ENCODE data around the gene ZBTB20. TPM values are rescaled to one million over a fixed set of nuclear protein-coding genes. Genes with fewer than 3 reads are reported as not detected.

The ZBTB20 gene
- total and polyA plus RNA-seq, 10 donors: 0.32 to 89.7 (median 71.8) TPM

GRCh38 chr3:114792159-114792918 is 354.7 kb downstream of the ZBTB20 start:
- no peak overlapping the region for H3K27ac ChIP-seq
- intact Hi-C loops (cut with DNase I; ENCODE audit: low total_unique reads): no loop called here
- H3K36me3 ChIP-seq: no peaks in the 10 kb centered on the region
- DNase-seq: no peak
- H3K9me3 ChIP-seq: no peaks in the 10 kb centered on the region
- no peaks in the 10 kb centered on the region for H3K27me3 ChIP-seq (replicated peaks in 1 of 7)
- TF ChIP-seq POLR2AphosphoS5 (IDR thresholded peaks at IDR 0.05) (no peak), POLR2A (IDR thresholded peaks at IDR 0.05) (no peak), CTCF (IDR thresholded peaks at IDR 0.05 in 8 of 11, conservative IDR thresholded peaks at IDR 0.05 in 3 of 11) (no peak)
- 96 to 100% (median 97%) methylated on average over 2 of the region's 2 CpGs for WGBS, 5 donors
- no peaks in the 10 kb centered on the region for H3K4me1 ChIP-seq
- no peak overlapping the region for H3K4me3 ChIP-seq

- no peak overlapping the region for H3K27ac ChIP-seq
- H3K4me3 ChIP-seq: no peak overlapping the region
- DNase-seq: no peak
- intact Hi-C loops (cut with DNase I; ENCODE audit: low total_unique reads): no loop called here
- TF ChIP-seq POLR2AphosphoS5 (IDR thresholded peaks at IDR 0.05): no peak
- no peak for TF ChIP-seq POLR2A (IDR thresholded peaks at IDR 0.05)
- TF ChIP-seq CTCF (IDR thresholded peaks at IDR 0.05 in 8 of 11, conservative IDR thresholded peaks at IDR 0.05 in 3 of 11): no peak
- no peaks in the 10 kb centered on the region for H3K36me3 ChIP-seq
- H3K9me3 ChIP-seq: no peaks in the 10 kb centered on the region
- no peaks in the 10 kb centered on the region for H3K27me3 ChIP-seq (replicated peaks in 1 of 7)
- no peaks in the 10 kb centered on the region for H3K4me1 ChIP-seq
Measured at GRCh38 chr3:114790752-114791151, 356.3 kb downstream of the ZBTB20 start.

GRCh38 chr3:114789803-114790202 is 357.3 kb downstream of the ZBTB20 start:
- H3K9me3 ChIP-seq: no peaks in the 10 kb centered on the region
- H3K27ac ChIP-seq: no peak overlapping the region
- TF ChIP-seq POLR2A (IDR thresholded peaks at IDR 0.05) (no peak), POLR2AphosphoS5 (IDR thresholded peaks at IDR 0.05) (no peak), CTCF (IDR thresholded peaks at IDR 0.05 in 8 of 11, conservative IDR thresholded peaks at IDR 0.05 in 3 of 11) (no peak)
- H3K36me3 ChIP-seq: no peaks in the 10 kb centered on the region
- H3K4me1 ChIP-seq: no peaks in the 10 kb centered on the region
- 84 to 100% (median 97%) methylated on average over 1 of the region's 1 CpG for WGBS, 5 donors
- intact Hi-C loops (cut with DNase I; ENCODE audit: low total_unique reads): no loop called here
- no peak overlapping the region for H3K4me3 ChIP-seq
- H3K27me3 ChIP-seq (replicated peaks in 1 of 7): no peaks in the 10 kb centered on the region
- DNase-seq: no peak

GRCh38 chr3:114775395-114775794 is 371.7 kb downstream of the ZBTB20 start:
- no peak for TF ChIP-seq CTCF (IDR thresholded peaks at IDR 0.05 in 8 of 11, conservative IDR thresholded peaks at IDR 0.05 in 3 of 11)
- no peak for TF ChIP-seq POLR2AphosphoS5 (IDR thresholded peaks at IDR 0.05)
- no peak for TF ChIP-seq POLR2A (IDR thresholded peaks at IDR 0.05)
- WGBS, 5 donors: 60 to 91% (median 76%) methylated on average over 2 of the region's 2 CpGs
- intact Hi-C loops (cut with DNase I; ENCODE audit: low total_unique reads): no loop called here
- Histone ChIP-seq H3K4me1 (no peaks in the 10 kb centered on the region), H3K27me3 (replicated peaks in 1 of 7) (no peaks in the 10 kb centered on the region), H3K27ac (no peak overlapping the region), H3K36me3 (peaks cover 0 to 21% (median 0%) of the 10 kb centered on the region in 6 donors), H3K9me3 (peaks cover 5 to 47% (median 30%) of the 10 kb centered on the region in 8 donors), H3K4me3 (no peak overlapping the region)
- no peak for DNase-seq

All from spleen (tissue), 11 donors.